ENCODE measurements around the gene C7. TPM values are rescaled to one million over a fixed set of nuclear protein-coding genes. Genes with fewer than 3 reads are reported as not detected.

The C7 gene
- total and polyA plus RNA-seq, 2 of the 13 experiments (the other 11 are each of a cell fraction or from before 2014, with no cell fraction given) = 1.7 to 3.5 TPM

DNA sequence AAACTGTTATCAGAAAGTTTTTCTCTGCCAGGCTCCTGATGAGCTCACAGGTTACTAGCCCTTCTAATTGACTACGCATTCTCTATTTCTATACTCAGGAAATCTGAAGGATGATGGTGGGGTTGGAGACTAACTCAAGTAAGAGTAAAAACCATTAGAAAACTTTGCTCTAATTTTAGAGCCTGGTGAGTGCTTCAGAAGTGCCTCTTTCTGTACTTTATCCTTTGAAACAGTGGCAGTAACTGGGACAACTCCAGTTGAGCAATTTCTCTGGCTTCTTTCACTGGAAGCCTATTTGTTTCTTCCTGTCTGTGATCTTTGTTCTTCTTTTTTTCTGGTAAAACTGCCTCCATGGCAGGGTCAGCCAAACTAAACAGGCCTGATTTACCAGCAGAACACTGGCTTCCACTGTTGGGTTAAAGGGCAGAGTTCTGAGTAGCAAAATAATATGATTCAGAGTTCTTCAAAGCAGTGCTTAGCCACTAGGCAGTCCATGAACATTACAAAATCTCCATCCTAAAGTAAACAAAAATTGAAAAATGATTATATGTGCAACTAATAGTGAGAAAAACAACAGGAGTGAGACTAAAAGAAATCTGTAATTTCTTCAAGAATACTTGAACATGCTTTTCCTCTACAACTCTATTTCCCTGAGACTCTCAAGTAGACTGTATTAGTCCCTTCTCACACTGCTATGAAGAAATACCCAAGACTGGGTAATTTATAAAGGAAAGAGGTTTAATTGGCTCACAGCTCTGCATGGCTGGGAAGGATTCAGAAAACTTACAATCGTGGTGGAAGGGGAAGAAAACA, 82.1 kb downstream of the C7 start (continued):
- TF ChIP-seq, protein P1, sequence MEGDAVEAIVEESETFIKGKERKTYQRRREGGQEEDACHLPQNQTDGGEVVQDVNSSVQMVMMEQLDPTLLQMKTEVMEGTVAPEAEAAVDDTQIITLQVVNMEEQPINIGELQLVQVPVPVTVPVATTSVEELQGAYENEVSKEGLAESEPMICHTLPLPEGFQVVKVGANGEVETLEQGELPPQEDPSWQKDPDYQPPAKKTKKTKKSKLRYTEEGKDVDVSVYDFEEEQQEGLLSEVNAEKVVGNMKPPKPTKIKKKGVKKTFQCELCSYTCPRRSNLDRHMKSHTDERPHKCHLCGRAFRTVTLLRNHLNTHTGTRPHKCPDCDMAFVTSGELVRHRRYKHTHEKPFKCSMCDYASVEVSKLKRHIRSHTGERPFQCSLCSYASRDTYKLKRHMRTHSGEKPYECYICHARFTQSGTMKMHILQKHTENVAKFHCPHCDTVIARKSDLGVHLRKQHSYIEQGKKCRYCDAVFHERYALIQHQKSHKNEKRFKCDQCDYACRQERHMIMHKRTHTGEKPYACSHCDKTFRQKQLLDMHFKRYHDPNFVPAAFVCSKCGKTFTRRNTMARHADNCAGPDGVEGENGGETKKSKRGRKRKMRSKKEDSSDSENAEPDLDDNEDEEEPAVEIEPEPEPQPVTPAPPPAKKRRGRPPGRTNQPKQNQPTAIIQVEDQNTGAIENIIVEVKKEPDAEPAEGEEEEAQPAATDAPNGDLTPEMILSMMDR (CRISPR knock-in tag; IDR thresholded peaks at IDR 0.05) = no peak
- TF ChIP-seq, protein P2, sequence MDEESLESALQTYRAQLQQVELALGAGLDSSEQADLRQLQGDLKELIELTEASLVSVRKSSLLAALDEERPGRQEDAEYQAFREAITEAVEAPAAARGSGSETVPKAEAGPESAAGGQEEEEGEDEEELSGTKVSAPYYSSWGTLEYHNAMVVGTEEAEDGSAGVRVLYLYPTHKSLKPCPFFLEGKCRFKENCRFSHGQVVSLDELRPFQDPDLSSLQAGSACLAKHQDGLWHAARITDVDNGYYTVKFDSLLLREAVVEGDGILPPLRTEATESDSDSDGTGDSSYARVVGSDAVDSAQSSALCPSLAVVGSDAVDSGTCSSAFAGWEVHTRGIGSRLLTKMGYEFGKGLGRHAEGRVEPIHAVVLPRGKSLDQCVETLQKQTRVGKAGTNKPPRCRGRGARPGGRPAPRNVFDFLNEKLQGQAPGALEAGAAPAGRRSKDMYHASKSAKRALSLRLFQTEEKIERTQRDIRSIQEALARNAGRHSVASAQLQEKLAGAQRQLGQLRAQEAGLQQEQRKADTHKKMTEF (CRISPR knock-in tag; IDR thresholded peaks at IDR 0.05) = peak; percentile 92
- TF ChIP-seq, protein P3, sequence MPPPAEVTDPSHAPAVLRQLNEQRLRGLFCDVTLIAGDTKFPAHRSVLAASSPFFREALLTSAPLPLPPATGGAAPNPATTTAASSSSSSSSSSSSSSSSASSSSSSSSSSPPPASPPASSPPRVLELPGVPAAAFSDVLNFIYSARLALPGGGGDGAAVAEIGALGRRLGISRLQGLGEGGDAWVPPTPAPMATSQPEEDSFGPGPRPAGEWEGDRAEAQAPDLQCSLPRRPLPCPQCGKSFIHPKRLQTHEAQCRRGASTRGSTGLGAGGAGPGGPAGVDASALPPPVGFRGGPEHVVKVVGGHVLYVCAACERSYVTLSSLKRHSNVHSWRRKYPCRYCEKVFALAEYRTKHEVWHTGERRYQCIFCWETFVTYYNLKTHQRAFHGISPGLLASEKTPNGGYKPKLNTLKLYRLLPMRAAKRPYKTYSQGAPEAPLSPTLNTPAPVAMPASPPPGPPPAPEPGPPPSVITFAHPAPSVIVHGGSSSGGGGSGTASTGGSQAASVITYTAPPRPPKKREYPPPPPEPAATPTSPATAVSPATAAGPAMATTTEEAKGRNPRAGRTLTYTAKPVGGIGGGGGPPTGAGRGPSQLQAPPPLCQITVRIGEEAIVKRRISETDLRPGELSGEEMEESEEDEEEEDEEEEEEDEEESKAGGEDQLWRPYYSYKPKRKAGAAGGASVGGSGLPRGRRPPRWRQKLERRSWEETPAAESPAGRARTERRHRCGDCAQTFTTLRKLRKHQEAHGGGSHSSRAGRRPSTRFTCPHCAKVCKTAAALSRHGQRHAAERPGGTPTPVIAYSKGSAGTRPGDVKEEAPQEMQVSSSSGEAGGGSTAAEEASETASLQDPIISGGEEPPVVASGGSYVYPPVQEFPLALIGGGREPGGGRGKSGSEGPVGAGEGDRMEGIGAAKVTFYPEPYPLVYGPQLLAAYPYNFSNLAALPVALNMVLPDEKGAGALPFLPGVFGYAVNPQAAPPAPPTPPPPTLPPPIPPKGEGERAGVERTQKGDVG (CRISPR knock-in tag; IDR thresholded peaks at IDR 0.05; ENCODE audit: borderline replicate concordance) = no peak
- TF ChIP-seq PRMT3 (CRISPR knock-in tag; IDR thresholded peaks at IDR 0.05; ENCODE audit: borderline replicate concordance, low read depth) (no peak), FOXA1 (IDR thresholded peaks at IDR 0.05) (no peak), FOXA1 (CRISPR knock-in tag; IDR thresholded peaks at IDR 0.05) (peak; percentile 60), FOXA3 (CRISPR knock-in tag; IDR thresholded peaks at IDR 0.05) (peak; percentile 88), ZNF616 (CRISPR knock-in tag; IDR thresholded peaks at IDR 0.05; ENCODE audit: low read depth) (no peak), RORA (CRISPR knock-in tag; IDR thresholded peaks at IDR 0.05) (peak; percentile 97), PHF5A (CRISPR knock-in tag; IDR thresholded peaks at IDR 0.05; ENCODE audit: low read depth, unreplicated experiment) (no peak), KLF13 (CRISPR knock-in tag; IDR thresholded peaks at IDR 0.05) (no peak), KDM1A (CRISPR knock-in tag; IDR thresholded peaks at IDR 0.05) (no peak), TOPORS (CRISPR knock-in tag; IDR thresholded peaks at IDR 0.05) (no peak)
- TF ChIP-seq, protein P4, sequence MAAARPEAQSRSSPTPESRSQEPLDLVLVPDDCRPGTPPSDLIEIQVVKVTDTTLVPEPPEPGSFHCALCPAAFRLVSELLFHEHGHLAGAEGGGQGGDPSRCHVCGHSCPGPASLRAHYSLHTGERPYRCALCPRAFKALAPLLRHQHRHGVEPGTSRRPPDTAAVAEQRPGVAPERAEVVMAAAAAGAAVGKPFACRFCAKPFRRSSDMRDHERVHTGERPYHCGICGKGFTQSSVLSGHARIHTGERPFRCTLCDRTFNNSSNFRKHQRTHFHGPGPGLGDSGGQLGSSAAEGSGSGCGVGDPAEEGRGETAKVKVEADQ (CRISPR knock-in tag; IDR thresholded peaks at IDR 0.05; ENCODE audit: borderline replicate concordance) = no peak
- TF ChIP-seq, protein P5, sequence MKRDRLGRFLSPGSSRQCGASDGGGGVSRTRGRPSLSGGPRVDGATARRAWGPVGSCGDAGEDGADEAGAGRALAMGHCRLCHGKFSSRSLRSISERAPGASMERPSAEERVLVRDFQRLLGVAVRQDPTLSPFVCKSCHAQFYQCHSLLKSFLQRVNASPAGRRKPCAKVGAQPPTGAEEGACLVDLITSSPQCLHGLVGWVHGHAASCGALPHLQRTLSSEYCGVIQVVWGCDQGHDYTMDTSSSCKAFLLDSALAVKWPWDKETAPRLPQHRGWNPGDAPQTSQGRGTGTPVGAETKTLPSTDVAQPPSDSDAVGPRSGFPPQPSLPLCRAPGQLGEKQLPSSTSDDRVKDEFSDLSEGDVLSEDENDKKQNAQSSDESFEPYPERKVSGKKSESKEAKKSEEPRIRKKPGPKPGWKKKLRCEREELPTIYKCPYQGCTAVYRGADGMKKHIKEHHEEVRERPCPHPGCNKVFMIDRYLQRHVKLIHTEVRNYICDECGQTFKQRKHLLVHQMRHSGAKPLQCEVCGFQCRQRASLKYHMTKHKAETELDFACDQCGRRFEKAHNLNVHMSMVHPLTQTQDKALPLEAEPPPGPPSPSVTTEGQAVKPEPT (CRISPR knock-in tag; IDR thresholded peaks at IDR 0.05; ENCODE audit: low read depth) = no peak
- TF ChIP-seq, protein P6, sequence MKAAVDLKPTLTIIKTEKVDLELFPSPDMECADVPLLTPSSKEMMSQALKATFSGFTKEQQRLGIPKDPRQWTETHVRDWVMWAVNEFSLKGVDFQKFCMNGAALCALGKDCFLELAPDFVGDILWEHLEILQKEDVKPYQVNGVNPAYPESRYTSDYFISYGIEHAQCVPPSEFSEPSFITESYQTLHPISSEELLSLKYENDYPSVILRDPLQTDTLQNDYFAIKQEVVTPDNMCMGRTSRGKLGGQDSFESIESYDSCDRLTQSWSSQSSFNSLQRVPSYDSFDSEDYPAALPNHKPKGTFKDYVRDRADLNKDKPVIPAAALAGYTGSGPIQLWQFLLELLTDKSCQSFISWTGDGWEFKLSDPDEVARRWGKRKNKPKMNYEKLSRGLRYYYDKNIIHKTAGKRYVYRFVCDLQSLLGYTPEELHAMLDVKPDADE (CRISPR knock-in tag; IDR thresholded peaks at IDR 0.05) = no peak
- TF ChIP-seq, protein P7, sequence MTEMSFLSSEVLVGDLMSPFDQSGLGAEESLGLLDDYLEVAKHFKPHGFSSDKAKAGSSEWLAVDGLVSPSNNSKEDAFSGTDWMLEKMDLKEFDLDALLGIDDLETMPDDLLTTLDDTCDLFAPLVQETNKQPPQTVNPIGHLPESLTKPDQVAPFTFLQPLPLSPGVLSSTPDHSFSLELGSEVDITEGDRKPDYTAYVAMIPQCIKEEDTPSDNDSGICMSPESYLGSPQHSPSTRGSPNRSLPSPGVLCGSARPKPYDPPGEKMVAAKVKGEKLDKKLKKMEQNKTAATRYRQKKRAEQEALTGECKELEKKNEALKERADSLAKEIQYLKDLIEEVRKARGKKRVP (CRISPR knock-in tag; IDR thresholded peaks at IDR 0.05) = peak in 1 of 2 experiments; percentile 91; a peak in 2 of 4 replicates
